PC-9 (cell line): ENCODE results near the gene UBE2V1. TPM values are rescaled to one million over a fixed set of nuclear protein-coding genes. Genes with fewer than 3 reads are reported as not detected.

Source experiments
- BruUV-seq: library from RNA; stranded (reverse); fragments of 400-500 nt; replicated peaks from 2 replicates; lab custom pipeline; 2021; lab: Mats Ljungman, UMichigan
- CTCF ChIA-PET: fragments of 300-600 bp; sonication (Branson Sonifier 250); formaldehyde crosslinking; loops from one replicate; lab custom pipeline; 2022; ENCODE audit warnings: antibody characterized with exemption; lab: Charles Lee
- POLR2A ChIA-PET: fragments of 300-600 bp; sonication (Branson Sonifier 250); formaldehyde crosslinking; loops from one replicate; lab custom pipeline; 2022; ENCODE audit warnings: antibody characterized with exemption; ENCODE audit not compliant: unreplicated experiment; lab: Charles Lee
- DNase-seq, 2 experiments: peaks; one replicate each; pipeline versions ENCODE4 v3.0.0 to v3.0.0-alpha.2; 2015 to 2022; ENCODE audit warnings: mixed read lengths in 1 of 2
- H2AFZ ChIP-seq: fragments of 200-600 bp; sonication (generic); 2 replicates; pipeline ENCODE4 v1.8.1; 2017; ENCODE audit warnings: antibody characterized with exemption
- H3F3A ChIP-seq: fragments of 200-600 bp; sonication (generic); 2 replicates; pipeline ENCODE4 v1.8.1; 2017; ENCODE audit warnings: antibody characterized with exemption, mild to moderate bottlenecking, low read depth; ENCODE audit not compliant: insufficient read depth
- H3K27ac ChIP-seq: fragments of 200-600 bp; sonication (generic); 2 replicates; pipeline ENCODE4 v1.6.1; 2016; ENCODE audit warnings: mixed run types
- H3K27me3 ChIP-seq: fragments of 200-600 bp; sonication (generic); 2 replicates; pipeline ENCODE4 v1.6.1; 2016; ENCODE audit warnings: low read depth, mixed run types; ENCODE audit not compliant: insufficient read depth
- H3K36me3 ChIP-seq: fragments of 200-600 bp; sonication (generic); 2 replicates; pipeline ENCODE4 v1.6.1; 2016; ENCODE audit warnings: low read depth, mixed run types
- H3K4me1 ChIP-seq: fragments of 200-600 bp; sonication (generic); replicated peaks from 2 replicates; pipeline ENCODE4 v1.6.1; 2016; ENCODE audit warnings: mixed run types; ENCODE audit not compliant: insufficient read depth
- H3K4me2 ChIP-seq: fragments of 200-600 bp; sonication (generic); 2 replicates; pipeline ENCODE4 v1.6.1; 2017; ENCODE audit warnings: mixed run types
- H3K4me3 ChIP-seq: fragments of 200-600 bp; sonication (generic); 2 replicates; pipeline ENCODE4 v1.6.1; 2016; ENCODE audit warnings: mixed run types
- H3K79me2 ChIP-seq: fragments of 200-600 bp; sonication (generic); 2 replicates; pipeline ENCODE4 v1.6.1; 2017; ENCODE audit warnings: low read depth, mixed run types
- H3K9me2 ChIP-seq: fragments of 200-600 bp; sonication (generic); 2 replicates; pipeline ENCODE4 v1.8.1; 2017; ENCODE audit warnings: mild to moderate bottlenecking; ENCODE audit not compliant: insufficient read depth
- H3K9me3 ChIP-seq: fragments of 200-600 bp; sonication (generic); 2 replicates; pipeline ENCODE4 v1.8.1; 2016; ENCODE audit warnings: low read depth; ENCODE audit not compliant: insufficient read depth
- H4K20me1 ChIP-seq: fragments of 200-600 bp; sonication (generic); 2 replicates; pipeline ENCODE4 v1.8.1; 2017; ENCODE audit not compliant: insufficient read depth
- EZH2 ChIP-seq: fragments of 200-600 bp; sonication (generic); IDR thresholded peaks from 2 replicates; pipeline ENCODE4 v1.8.0; 2017; ENCODE audit warnings: antibody characterized with exemption, low read depth
- intact Hi-C: fragments of 100-400 bp; cut with micrococcal nuclease; formaldehyde crosslinking; loops from one replicate; pipeline ENCODE4 v1.10.0; 2022; ENCODE audit not compliant: unreplicated experiment
- total RNA-seq: library from RNA; stranded (reverse); gene quantifications from 2 replicates; pipeline ENCODE4 v1.2.3, GENCODE V29; 2021
- TF ChIP-seq, protein P1 (sequence below): fragments of 200-600 bp; sonication (generic); conservative IDR thresholded peaks from 2 replicates; pipeline ENCODE4 v1.6.1; 2017; ENCODE audit warnings: mixed run types, antibody characterized with exemption, mild to moderate bottlenecking, moderate library complexity

The UBE2V1 gene
- total RNA-seq, 1 experiment from 2014 or later: 174 TPM

GRCh38 chr20:50101887-50102286 lies 11.1 kb downstream of the UBE2V1 start:
- no peak overlapping the region for H2AFZ ChIP-seq
- H3K36me3 ChIP-seq: peaks cover 24% of the 10 kb centered on the region; the same call in 1 of the 2 replicates
- intact Hi-C loops: loop anchor here (2.0 kb wide), 1 partner anchor 15 kb away; no protein-coding TSS in a partner anchor
- no peaks in the 10 kb centered on the region for H3K9me3 ChIP-seq
- TF ChIP-seq, protein P1, sequence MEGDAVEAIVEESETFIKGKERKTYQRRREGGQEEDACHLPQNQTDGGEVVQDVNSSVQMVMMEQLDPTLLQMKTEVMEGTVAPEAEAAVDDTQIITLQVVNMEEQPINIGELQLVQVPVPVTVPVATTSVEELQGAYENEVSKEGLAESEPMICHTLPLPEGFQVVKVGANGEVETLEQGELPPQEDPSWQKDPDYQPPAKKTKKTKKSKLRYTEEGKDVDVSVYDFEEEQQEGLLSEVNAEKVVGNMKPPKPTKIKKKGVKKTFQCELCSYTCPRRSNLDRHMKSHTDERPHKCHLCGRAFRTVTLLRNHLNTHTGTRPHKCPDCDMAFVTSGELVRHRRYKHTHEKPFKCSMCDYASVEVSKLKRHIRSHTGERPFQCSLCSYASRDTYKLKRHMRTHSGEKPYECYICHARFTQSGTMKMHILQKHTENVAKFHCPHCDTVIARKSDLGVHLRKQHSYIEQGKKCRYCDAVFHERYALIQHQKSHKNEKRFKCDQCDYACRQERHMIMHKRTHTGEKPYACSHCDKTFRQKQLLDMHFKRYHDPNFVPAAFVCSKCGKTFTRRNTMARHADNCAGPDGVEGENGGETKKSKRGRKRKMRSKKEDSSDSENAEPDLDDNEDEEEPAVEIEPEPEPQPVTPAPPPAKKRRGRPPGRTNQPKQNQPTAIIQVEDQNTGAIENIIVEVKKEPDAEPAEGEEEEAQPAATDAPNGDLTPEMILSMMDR: no peak
- TF ChIP-seq EZH2: no peak
- no peaks in the 10 kb centered on the region for H3K27me3 ChIP-seq
- no peak overlapping the region for H3K4me2 ChIP-seq
- DNase-seq: no peak
- no TSS peak for BruUV-seq
- H3K79me2 ChIP-seq: peaks cover 99% of the 10 kb centered on the region
- H3K27ac ChIP-seq: no peak overlapping the region
- CTCF ChIA-PET: no interaction called here
- POLR2A ChIA-PET: no interaction called here
- H4K20me1 ChIP-seq: peaks cover 68% of the 10 kb centered on the region
- no peak overlapping the region for H3K4me3 ChIP-seq
- H3F3A ChIP-seq: peaks cover 61% of the 10 kb centered on the region
- peaks cover 35% of the 10 kb centered on the region for H3K4me1 ChIP-seq
- no peaks in the 10 kb centered on the region for H3K9me2 ChIP-seq

- Histone ChIP-seq H3K4me3 (no peak overlapping the region), H3K9me2 (no peaks in the 10 kb centered on the region), H3K79me2 (peaks cover 99% of the 10 kb centered on the region), H2AFZ (no peak overlapping the region), H3K36me3 (peaks cover 24% of the 10 kb centered on the region; the same call in 1 of the 2 replicates), H3K4me2 (no peak overlapping the region), H3F3A (peaks cover 55% of the 10 kb centered on the region), H3K27me3 (no peaks in the 10 kb centered on the region), H3K9me3 (no peaks in the 10 kb centered on the region), H3K4me1 (peaks cover 35% of the 10 kb centered on the region), H4K20me1 (peaks cover 72% of the 10 kb centered on the region), H3K27ac (no peak overlapping the region)
- ChIA-PET CTCF (no interaction called here), POLR2A (no interaction called here)
- TF ChIP-seq EZH2: no peak
- TF ChIP-seq, protein P1: no peak
- DNase-seq: no peak
- BruUV-seq: no TSS peak
- intact Hi-C loops: no loop called here
Observed at GRCh38 chr20:50101281-50101680, 11.7 kb downstream of the UBE2V1 start.

- Histone ChIP-seq H3F3A (peaks cover 47% of the 10 kb centered on the region), H3K36me3 (peaks cover 31% of the 10 kb centered on the region; the same call in 1 of the 2 replicates), H3K4me2 (no peak overlapping the region), H4K20me1 (peaks cover 73% of the 10 kb centered on the region), H3K27ac (no peak overlapping the region), H3K4me3 (no peak overlapping the region), H3K79me2 (peaks cover 99% of the 10 kb centered on the region), H3K4me1 (peaks cover 35% of the 10 kb centered on the region), H3K27me3 (no peaks in the 10 kb centered on the region), H3K9me3 (no peaks in the 10 kb centered on the region), H2AFZ (no peak overlapping the region), H3K9me2 (no peaks in the 10 kb centered on the region)
- TF ChIP-seq, protein P1: no peak
- no peak for TF ChIP-seq EZH2
- ChIA-PET POLR2A (interaction anchor here (0.9 kb wide), 1 partner anchor 485 kb away, joined by 3 read pairs; no protein-coding TSS in a partner anchor), CTCF (interaction anchor here (0.6 to 0.7 kb wide), 2 partner anchors 76 to 121 kb away, joined by 4 to 5 read pairs; no protein-coding TSS in a partner anchor)
- intact Hi-C loops: no loop called here
- no TSS peak for BruUV-seq
- no peak for DNase-seq
Observed at GRCh38 chr20:50100552-50100951, 12.4 kb downstream of the UBE2V1 start.
